Mesendoderm (in vitro differentiated cells): ENCODE data around the gene IMMT.

Experiments used
- DNase-seq: peaks from one replicate; pipeline ENCODE4 v3.0.0; 2013
- H2AK5ac ChIP-seq: 2 replicates; pipeline ENCODE4 v1.6.1; 2013; ENCODE audit warnings: low read length, inconsistent platforms
- H2BK120ac ChIP-seq: 2 replicates; pipeline ENCODE4 v1.6.1; 2013; ENCODE audit warnings: low read depth, mild to moderate bottlenecking, low read length, moderate library complexity, mixed read lengths
- H2BK15ac ChIP-seq: replicated peaks from 2 replicates; pipeline ENCODE4 v1.6.1; 2013; ENCODE audit warnings: low read depth, mild to moderate bottlenecking, moderate library complexity
- H2BK5ac ChIP-seq: 2 replicates; pipeline ENCODE4 v1.6.1; 2013; ENCODE audit warnings: low read length, inconsistent platforms
- H3K18ac ChIP-seq: 2 replicates; pipeline ENCODE4 v1.6.1; 2013; ENCODE audit warnings: mild to moderate bottlenecking, low read length, mixed read lengths
- H3K23ac ChIP-seq: one replicate; pipeline ENCODE4 v1.6.1; 2013; ENCODE audit warnings: low read length
- H3K27ac ChIP-seq: 2 replicates; pipeline ENCODE4 v1.5.1; 2013; ENCODE audit warnings: low read depth, mild to moderate bottlenecking, inconsistent platforms, low read length, moderate library complexity
- H3K27me3 ChIP-seq: 2 replicates; pipeline ENCODE4 v1.6.1; 2013; ENCODE audit warnings: low read length, control low read depth, mild to moderate bottlenecking, inconsistent platforms; ENCODE audit not compliant: insufficient read depth, poor library complexity
- H3K36me3 ChIP-seq: 2 replicates; pipeline ENCODE4 v1.6.1; 2013; ENCODE audit warnings: low read length, inconsistent platforms; ENCODE audit not compliant: control insufficient read depth, insufficient read depth
- H3K4ac ChIP-seq: one replicate; pipeline ENCODE4 v1.6.1; 2013; ENCODE audit warnings: low read depth, mild to moderate bottlenecking, low read length, moderate library complexity
- H3K4me1 ChIP-seq: 2 replicates; pipeline ENCODE4 v1.6.1; 2013; ENCODE audit warnings: low read depth, low read length, inconsistent platforms; ENCODE audit not compliant: control insufficient read depth
- H3K4me2 ChIP-seq: 2 replicates; pipeline ENCODE4 v1.6.1; 2013; ENCODE audit warnings: low read length
- H3K4me3 ChIP-seq: 2 replicates; pipeline ENCODE4 v1.5.1; 2013; ENCODE audit warnings: mild to moderate bottlenecking, low read length
- H3K56ac ChIP-seq: one replicate; pipeline ENCODE4 v1.6.1; 2013; ENCODE audit warnings: low read length
- H3K79me1 ChIP-seq: 2 replicates; pipeline ENCODE4 v1.6.1; 2013; ENCODE audit warnings: low read length, inconsistent platforms
- H3K79me2 ChIP-seq: 2 replicates; pipeline ENCODE4 v1.6.1; 2013; ENCODE audit warnings: mild to moderate bottlenecking, low read length; ENCODE audit not compliant: control insufficient read depth, insufficient read depth
- H3K9ac ChIP-seq: 2 replicates; pipeline ENCODE4 v1.6.1; 2013; ENCODE audit warnings: low read length, inconsistent platforms
- H4K5ac ChIP-seq: one replicate; pipeline ENCODE4 v1.6.1; 2013; ENCODE audit warnings: low read length
- H4K8ac ChIP-seq: one replicate; pipeline ENCODE4 v1.6.1; 2013; ENCODE audit warnings: low read depth, mild to moderate bottlenecking, control low read depth, low read length, moderate library complexity
- WGBS: extraction: QIAGEN DNeasy Blood & Tissue Kit; methylation state at CpG from one replicate; pipeline ENCODE4 v1.1.7; 2013; ENCODE audit warnings: low lambda C conversion rate, missing lambda C conversion rate; ENCODE audit not compliant: insufficient coverage; ENCODE audit errors: extremely low coverage; 5-methylcytosine and 5-hydroxymethylcytosine counted together

The IMMT gene

GRCh38 chr2:86135653-86136052 lies 59.6 kb downstream of the IMMT start:
- Histone ChIP-seq H3K4me2 (no peak overlapping the region), H3K4ac (no peak overlapping the region), H3K27me3 (no peaks in the 10 kb centered on the region), H2BK5ac (no peak overlapping the region), H3K4me3 (no peak overlapping the region), H2AK5ac (no peak overlapping the region), H2BK15ac (no peak overlapping the region), H3K23ac (no peak overlapping the region), H3K18ac (no peak overlapping the region), H3K56ac (no peak overlapping the region), H3K9ac (no peak overlapping the region), H3K36me3 (peaks cover 32% of the 10 kb centered on the region), H3K27ac (no peak overlapping the region), H2BK120ac (no peak overlapping the region), H4K5ac (no peak overlapping the region), H4K8ac (no peak overlapping the region), H3K79me2 (no peaks in the 10 kb centered on the region), H3K79me1 (no peaks in the 10 kb centered on the region), H3K4me1 (no peaks in the 10 kb centered on the region)
- DNase-seq = no peak
- no CpG with 5 or more reads among the region's 5 CpGs for WGBS

GRCh38 chr2:86134709-86135108 lies 60.6 kb downstream of the IMMT start:
- Histone ChIP-seq H3K4me1 (no peaks in the 10 kb centered on the region), H2BK120ac (no peak overlapping the region), H3K27ac (no peak overlapping the region), H3K4me2 (no peak overlapping the region), H3K4ac (no peak overlapping the region), H3K36me3 (peaks cover 32% of the 10 kb centered on the region), H3K79me1 (no peaks in the 10 kb centered on the region), H4K5ac (no peak overlapping the region), H2BK15ac (no peak overlapping the region), H3K56ac (no peak overlapping the region), H3K4me3 (no peak overlapping the region), H3K27me3 (no peaks in the 10 kb centered on the region), H3K9ac (no peak overlapping the region), H3K79me2 (no peaks in the 10 kb centered on the region), H4K8ac (no peak overlapping the region), H2AK5ac (no peak overlapping the region), H3K18ac (no peak overlapping the region), H2BK5ac (no peak overlapping the region), H3K23ac (no peak overlapping the region)
- no CpG with 5 or more reads among the region's 4 CpGs for WGBS
- no peak for DNase-seq

GRCh38 chr2:86124683-86125082 lies 70.6 kb downstream of the IMMT start:
- Histone ChIP-seq H4K5ac (no peak overlapping the region), H3K79me2 (no peaks in the 10 kb centered on the region), H3K27ac (no peak overlapping the region), H3K79me1 (peaks cover 2% of the 10 kb centered on the region), H2AK5ac (no peak overlapping the region), H2BK5ac (no peak overlapping the region), H3K56ac (no peak overlapping the region), H3K27me3 (no peaks in the 10 kb centered on the region), H2BK120ac (no peak overlapping the region), H3K4me2 (no peak overlapping the region), H3K23ac (no peak overlapping the region), H4K8ac (no peak overlapping the region), H3K4me1 (no peaks in the 10 kb centered on the region), H3K36me3 (peaks cover 16% of the 10 kb centered on the region), H2BK15ac (no peak overlapping the region), H3K4ac (no peak overlapping the region), H3K18ac (no peak overlapping the region), H3K9ac (no peak overlapping the region), H3K4me3 (no peak overlapping the region)
- no CpG with 5 or more reads among the region's 5 CpGs for WGBS
- DNase-seq = no peak

- H3K27me3 ChIP-seq = no peaks in the 10 kb centered on the region
- H3K4me1 ChIP-seq = no peaks in the 10 kb centered on the region
- no peak for DNase-seq
- peaks cover 15% of the 10 kb centered on the region for H3K36me3 ChIP-seq
- no peak overlapping the region for H2BK15ac ChIP-seq
- no peak overlapping the region for H3K4me3 ChIP-seq
- H4K5ac ChIP-seq = no peak overlapping the region
- no peak overlapping the region for H4K8ac ChIP-seq
- H3K4me2 ChIP-seq = no peak overlapping the region
- H3K9ac ChIP-seq = no peak overlapping the region
- no peak overlapping the region for H3K23ac ChIP-seq
- no peak overlapping the region for H3K4ac ChIP-seq
- no peak overlapping the region for H2BK120ac ChIP-seq
- no CpG with 5 or more reads among the region's 5 CpGs for WGBS
- no peak overlapping the region for H2AK5ac ChIP-seq
- no peaks in the 10 kb centered on the region for H3K79me2 ChIP-seq
- no peak overlapping the region for H2BK5ac ChIP-seq
- H3K56ac ChIP-seq = no peak overlapping the region
- no peak overlapping the region for H3K27ac ChIP-seq
- H3K79me1 ChIP-seq = peaks cover 2% of the 10 kb centered on the region
- H3K18ac ChIP-seq = no peak overlapping the region
Observed at GRCh38 chr2:86123328-86123925, 71.8 kb downstream of the IMMT start.

- no CpG with 5 or more reads among the region's 2 CpGs for WGBS
- peaks cover 10% of the 10 kb centered on the region for H3K36me3 ChIP-seq
Observed at GRCh38 chr2:86118130-86118529, 77.1 kb downstream of the IMMT start.

GRCh38 chr2:86107031-86107430 lies 88.2 kb downstream of the IMMT start:
- no peak overlapping the region for H3K27ac ChIP-seq
- DNase-seq = peak; percentile 12
- H2BK15ac ChIP-seq = no peak overlapping the region
- no peak overlapping the region for H2BK120ac ChIP-seq
- no peaks in the 10 kb centered on the region for H3K27me3 ChIP-seq
- H3K4ac ChIP-seq = no peak overlapping the region
- peaks cover 5% of the 10 kb centered on the region for H3K36me3 ChIP-seq
- H3K23ac ChIP-seq = no peak overlapping the region
- H3K4me3 ChIP-seq = peak overlapping the region; percentile 82
- H3K56ac ChIP-seq = peak overlapping the region; percentile 92
- H4K5ac ChIP-seq = no peak overlapping the region
- H2AK5ac ChIP-seq = no peak overlapping the region
- peak overlapping the region; percentile 88 for H3K9ac ChIP-seq
- H3K4me1 ChIP-seq = no peaks in the 10 kb centered on the region
- no peak overlapping the region for H4K8ac ChIP-seq
- WGBS = no CpG with 5 or more reads among the region's 5 CpGs
- H3K18ac ChIP-seq = no peak overlapping the region
- peaks cover 65% of the 10 kb centered on the region for H3K79me2 ChIP-seq
- peaks cover 17% of the 10 kb centered on the region for H3K79me1 ChIP-seq
- H3K4me2 ChIP-seq = peak overlapping the region; percentile 74
- H2BK5ac ChIP-seq = no peak overlapping the region

More at GRCh38 chr2:86118130-86118529, 77.1 kb downstream of the IMMT start:
- H3K27ac ChIP-seq = no peak overlapping the region
- no peaks in the 10 kb centered on the region for H3K27me3 ChIP-seq
- H3K4ac ChIP-seq = no peak overlapping the region
- H2BK120ac ChIP-seq = no peak overlapping the region
- no peak overlapping the region for H3K4me3 ChIP-seq
- no peak overlapping the region for H4K8ac ChIP-seq
- H3K9ac ChIP-seq = no peak overlapping the region
- peaks cover 7% of the 10 kb centered on the region for H3K79me2 ChIP-seq
- H3K79me1 ChIP-seq = peaks cover 8% of the 10 kb centered on the region
- no peak overlapping the region for H2AK5ac ChIP-seq
- no peak overlapping the region for H2BK15ac ChIP-seq
- H3K56ac ChIP-seq = no peak overlapping the region
- H3K4me2 ChIP-seq = no peak overlapping the region
- H2BK5ac ChIP-seq = no peak overlapping the region
- H4K5ac ChIP-seq = no peak overlapping the region
- no peaks in the 10 kb centered on the region for H3K4me1 ChIP-seq
- no peak overlapping the region for H3K18ac ChIP-seq
- DNase-seq = no peak
- H3K23ac ChIP-seq = no peak overlapping the region
